OCI-M2 (cell line): ENCODE measurements around the gene FITM2.
A peak's percentile ranks its signal among the peaks of the same experiment; 100 is the strongest.
"Not testable (repeated sequence)": the region's sequence is repeated elsewhere in the genome, so short reads cannot be mapped to it uniquely, and the experiment has no call there.

ENCODE experiments used
- DNase-seq: peaks from one replicate; lab custom pipeline; 2025; ENCODE audit not compliant: unreplicated experiment; lab: John Stamatoyannopoulos, UW

Gene FITM2

GRCh38 chr20:44310664-44311639 lies at the start of gene FITM2:
Gene FITM2, minus strand, starts transcription at chr20:44311202. Its CDS starts 54 bp downstream, at chr20:44311148.
- peak; percentile 81 for DNase-seq

DNA sequence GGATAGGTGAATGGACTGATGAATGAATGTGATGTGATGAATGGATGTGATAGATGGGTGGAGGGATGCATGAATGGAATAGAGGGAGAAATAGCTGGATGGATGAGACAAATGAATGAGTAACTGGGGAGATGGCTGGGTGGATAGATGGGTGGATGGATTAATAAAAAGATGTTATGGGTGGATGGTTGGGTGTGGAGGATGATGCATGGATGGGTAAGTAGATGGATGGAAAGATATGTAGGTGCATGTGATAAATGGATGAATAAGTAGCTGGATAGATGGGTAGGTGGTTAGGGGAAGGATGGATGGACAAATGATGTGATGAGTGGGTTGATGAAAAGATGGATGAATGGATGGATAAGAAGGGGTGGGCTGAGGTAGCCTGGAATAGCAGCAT lies 49.2 kb upstream of the FITM2 start:
- DNase-seq: no peak

DNA sequence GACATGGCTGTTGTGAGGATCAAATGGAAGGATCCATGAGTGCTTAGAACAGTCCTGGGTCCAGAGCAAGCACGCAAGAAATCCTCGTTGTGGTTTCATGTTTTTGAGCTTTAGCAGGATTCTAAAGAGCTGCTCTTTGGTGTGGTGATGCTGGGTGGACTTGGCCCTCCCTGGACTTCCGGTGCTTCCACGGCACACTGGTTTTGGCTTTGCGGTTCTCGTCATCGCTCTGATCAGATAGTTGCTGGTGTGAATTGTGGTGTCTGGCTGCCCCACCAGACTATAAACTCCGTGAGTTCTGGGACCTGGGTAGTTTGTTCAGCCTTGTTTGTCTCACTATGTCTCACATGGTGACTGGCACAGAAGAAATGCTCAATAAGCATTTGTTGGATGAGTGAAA lies 47.8 kb upstream of the FITM2 start:
- DNase-seq: no peak

- no peak for DNase-seq
Measured at GRCh38 chr20:44357555-44358125, 46.6 kb upstream of the FITM2 start.

DNA sequence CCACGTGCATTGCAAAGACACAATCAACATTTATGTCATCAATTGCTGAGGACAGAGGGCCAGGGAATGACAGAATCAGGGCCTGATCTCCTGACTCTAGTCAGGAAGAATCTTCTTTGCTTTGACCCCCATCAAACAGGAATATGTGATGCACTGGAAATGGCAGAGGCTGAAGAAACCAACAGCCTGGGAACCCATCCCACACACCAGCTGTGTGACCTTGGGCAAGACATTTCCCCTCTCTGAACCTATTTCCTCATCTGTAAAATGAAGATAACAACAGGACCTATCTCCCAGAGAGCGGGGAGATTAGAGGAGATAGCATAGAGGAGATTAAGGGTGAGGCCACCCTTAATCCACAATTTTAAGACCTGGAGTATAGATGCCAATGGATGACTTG lies 46.0 kb upstream of the FITM2 start:
- no peak for DNase-seq

GRCh38 chr20:44356353-44356723 lies 45.3 kb upstream of the FITM2 start:
- no peak for DNase-seq

GRCh38 chr20:44355498-44356352 lies 44.7 kb upstream of the FITM2 start, which contains the start of gene HNF4A:
Gene HNF4A, plus strand, starts transcription at chr20:44355699. Its CDS starts 106 bp downstream, at chr20:44355805.
- no peak for DNase-seq

- no peak for DNase-seq
Measured at GRCh38 chr20:44354979-44355497, 44.0 kb upstream of the FITM2 start.

GRCh38 chr20:44350567-44350966 lies 39.6 kb upstream of the FITM2 start:
- no peak for DNase-seq

GRCh38 chr20:44349349-44349748 lies 38.3 kb upstream of the FITM2 start:
- DNase-seq: no peak

DNA sequence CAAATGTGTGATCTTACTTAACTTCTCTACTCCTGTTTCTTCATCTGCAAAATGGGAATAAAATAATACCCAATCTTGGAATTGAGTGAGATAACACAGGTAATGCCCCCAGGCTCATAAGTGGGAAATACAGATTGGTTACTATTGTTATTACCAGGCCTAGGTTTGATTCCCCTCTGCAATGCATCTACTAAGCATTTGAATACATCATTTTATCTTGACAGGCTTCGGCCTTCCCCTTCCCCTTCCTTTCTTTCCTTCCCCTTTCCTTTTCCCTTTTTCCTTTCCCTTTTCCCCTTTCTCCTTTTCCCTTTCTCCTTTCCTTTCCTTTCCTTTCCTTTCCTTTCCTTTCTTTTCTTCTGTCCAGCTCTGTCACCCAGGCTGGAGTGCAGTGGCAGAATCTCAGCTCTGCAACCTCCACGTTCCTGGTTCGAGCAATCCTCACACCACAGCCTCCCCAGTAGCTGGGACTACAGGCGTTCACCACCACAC lies 37.2 kb upstream of the FITM2 start:
- DNase-seq: no peak

- not testable (repeated sequence) for DNase-seq
Measured at GRCh38 chr20:44345941-44346340, 34.9 kb upstream of the FITM2 start.

- no peak for DNase-seq
Measured at GRCh38 chr20:44345147-44345546, 34.1 kb upstream of the FITM2 start.

DNA sequence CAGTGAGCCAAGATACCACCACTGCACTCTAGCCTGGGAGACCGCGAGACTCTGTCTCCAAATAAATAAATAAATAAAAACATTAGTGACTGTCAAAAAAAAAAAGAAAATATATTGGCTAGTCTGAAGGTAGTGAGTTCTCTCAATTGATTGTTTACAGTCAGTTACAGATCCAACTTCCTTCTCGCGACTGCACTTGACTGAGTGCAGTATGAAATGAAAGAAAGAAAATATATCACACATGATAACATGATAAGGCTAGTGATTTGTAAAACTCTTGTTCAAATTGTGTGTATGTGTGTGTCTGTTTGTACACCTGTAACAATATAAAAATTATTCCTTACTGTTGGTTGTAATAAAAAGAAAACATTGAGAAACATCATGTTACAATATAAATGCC lies 33.7 kb upstream of the FITM2 start:
- DNase-seq: no peak

DNA sequence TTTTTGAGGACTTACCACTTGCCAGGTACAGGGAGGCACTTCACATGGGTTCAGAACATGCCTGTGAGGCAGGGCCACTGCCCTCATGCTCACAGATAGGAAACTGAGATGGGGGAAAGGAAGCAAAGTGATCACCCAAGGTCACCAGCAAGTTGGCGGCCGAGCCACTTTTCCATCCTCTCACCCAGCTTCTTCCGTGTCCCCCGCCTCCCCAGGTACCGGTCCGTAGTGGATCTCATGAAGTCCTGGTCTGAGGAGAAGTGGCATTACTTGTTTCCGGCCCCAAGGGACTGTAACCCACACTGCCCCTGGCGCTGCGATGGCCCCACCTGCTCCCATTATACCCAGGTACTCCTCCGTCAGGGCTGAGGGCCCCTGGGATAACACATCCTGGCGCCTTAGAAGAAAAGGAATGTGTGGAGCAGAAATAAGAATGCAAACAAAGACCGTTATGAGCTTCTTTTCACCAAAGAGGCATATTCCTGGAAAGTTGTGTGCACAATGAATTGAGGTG lies 32.2 kb upstream of the FITM2 start:
- no peak for DNase-seq

- DNase-seq: no peak
Measured at GRCh38 chr20:44342248-44342647, 31.2 kb upstream of the FITM2 start.

DNA sequence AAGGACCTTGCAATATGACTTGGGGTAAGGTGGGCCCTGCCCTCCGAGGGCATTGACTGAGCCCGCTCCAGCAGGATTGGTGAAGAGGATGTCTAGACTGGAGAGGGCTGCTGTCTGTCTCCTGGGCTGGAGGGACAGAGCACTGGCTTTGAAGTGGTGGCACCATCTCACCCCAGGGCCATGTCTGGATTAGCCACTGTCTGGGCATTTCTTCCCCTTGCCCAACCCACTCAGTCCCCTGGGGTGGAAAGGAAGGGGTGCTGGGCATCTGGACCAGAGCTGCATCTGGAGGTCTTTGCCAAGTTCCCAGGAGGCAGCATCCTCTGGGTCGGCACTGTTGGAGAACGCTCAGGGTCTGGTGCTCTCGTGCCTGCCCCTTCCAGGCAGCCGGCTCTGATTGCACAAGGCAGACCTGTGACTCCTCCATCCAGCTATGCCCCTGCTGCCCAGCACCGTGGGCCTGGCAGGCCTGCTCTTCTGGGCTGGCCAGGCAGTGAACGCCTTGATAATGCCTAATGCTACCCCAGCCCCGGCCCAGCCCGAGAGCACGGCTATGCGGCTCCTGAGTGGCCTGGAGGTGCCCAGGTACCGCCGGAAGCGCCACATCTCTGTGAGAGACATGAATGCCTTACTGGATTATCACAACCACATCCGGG lies 25.9 kb upstream of the FITM2 start, which contains the start of gene R3HDML:
TSS of gene R3HDML (plus strand) at position 319 of the 656 bp plus-strand sequence. CDS start at position 434, 115 bp downstream.
- no peak for DNase-seq

GRCh38 chr20:44336086-44336485 lies 25.1 kb upstream of the FITM2 start:
- DNase-seq: no peak

DNA sequence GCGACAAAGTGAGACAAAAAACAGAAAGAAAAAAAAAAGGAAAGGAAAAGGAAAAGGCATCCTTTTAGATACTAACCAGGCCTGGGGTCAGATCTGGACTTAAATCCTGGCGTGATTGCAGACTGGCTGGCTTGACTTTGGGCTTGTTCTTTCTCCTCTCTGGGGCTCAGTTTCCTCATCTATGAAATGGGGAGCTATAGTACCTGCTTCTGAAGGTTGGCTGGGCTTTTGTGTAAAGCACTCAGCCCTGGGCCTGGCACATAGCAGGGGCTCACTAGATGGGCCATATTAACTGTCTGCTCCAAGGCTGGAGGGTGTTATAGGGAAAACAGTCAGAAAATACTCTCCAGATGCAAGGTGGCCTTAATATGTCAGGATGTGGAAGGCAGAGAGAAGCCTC lies 24.7 kb upstream of the FITM2 start:
- DNase-seq: no peak

- no peak for DNase-seq
Measured at GRCh38 chr20:44334709-44335108, 23.7 kb upstream of the FITM2 start.
